ENCODE measurements around the gene UNC119B.

- TF ChIP-seq EZH2 (IDR thresholded peaks at IDR 0.05; ENCODE audit: insufficient read depth, low read length) (no peak), CTCF (IDR thresholded peaks at IDR 0.05; ENCODE audit: insufficient read depth, low read depth, low read length) (no peak)
Observed at GRCh38 chr12:120689397-120690082, 20.7 kb upstream of the UNC119B start.
